K562 (cell line): ENCODE results near the gene KCNK3. TPM values are rescaled to one million over a fixed set of nuclear protein-coding genes. Genes with fewer than 3 reads are reported as not detected.
A peak's percentile ranks its signal among the peaks of the same experiment; 100 is the strongest.

ENCODE experiments used
- ATF3 ChIP-seq, 2 experiments: fragments of 450-650 bp in 1 of 2; sonication (generic) in 1 of 2; formaldehyde crosslinking in 1 of 2; IDR thresholded peaks in 1 of 2; conservative IDR thresholded peaks in 1 of 2; 2 replicates each; pipeline versions ENCODE4 v1.6.1 to v1.8.1; 2016 to 2023; ENCODE audit warnings: mild to moderate bottlenecking in 2 of 2, moderate library complexity in 2 of 2, inconsistent platforms in 1 of 2, missing genetic modification reagents in 1 of 2
- ATF6 ChIP-seq: sonication (generic); formaldehyde crosslinking; IDR thresholded peaks from 2 replicates; pipeline ENCODE4 v1.4.0; 2020; ENCODE audit warnings: mild to moderate bottlenecking, missing genetic modification reagents
- CGGBP1 ChIP-seq: fragments of 250-450 bp; sonication (Bioruptor Pico); IDR thresholded peaks from 2 replicates; pipeline ENCODE4 v1.9.0; 2021; ENCODE audit warnings: mild to moderate bottlenecking
- CREBBP ChIP-seq: IDR thresholded peaks from one replicate; pipeline ENCODE4 v1.6.1; 2012; ENCODE audit warnings: low read depth, mild to moderate bottlenecking, control low read depth, inconsistent platforms, low read length
- E4F1 ChIP-seq: fragments of 250-450 bp; sonication (Bioruptor Pico); IDR thresholded peaks from 2 replicates; pipeline ENCODE4 v1.5.0; 2021; ENCODE audit warnings: mild to moderate bottlenecking, borderline replicate concordance
- FIP1L1 ChIP-seq: fragments of 200-400 bp; formaldehyde crosslinking; IDR thresholded peaks from 2 replicates; pipeline ENCODE4 v1.6.1; 2018; ENCODE audit warnings: mild to moderate bottlenecking, low read depth, low read length; ENCODE audit not compliant: poor library complexity, severe bottlenecking
- GATAD2B ChIP-seq: fragments of 450-650 bp; IDR thresholded peaks from 2 replicates; pipeline ENCODE4 v1.6.1; 2017; ENCODE audit warnings: mild to moderate bottlenecking, borderline replicate concordance
- HBP1 ChIP-seq: fragments of 450-650 bp; formaldehyde crosslinking; IDR thresholded peaks from 2 replicates; pipeline ENCODE4 v1.4.0; 2022; ENCODE audit warnings: missing genetic modification characterization
- NFYB ChIP-seq: IDR thresholded peaks from 2 replicates; pipeline ENCODE4 v1.6.1; 2011; ENCODE audit warnings: mild to moderate bottlenecking, moderate library complexity; ENCODE audit not compliant: insufficient read length; ENCODE audit errors: extremely low read depth
- NKRF ChIP-seq: fragments of 450-650 bp; IDR thresholded peaks from 2 replicates; pipeline ENCODE4 v1.6.1; 2016; ENCODE audit warnings: borderline replicate concordance
- PCBP2 ChIP-seq: fragments of 200-400 bp; formaldehyde crosslinking; IDR thresholded peaks from 2 replicates; pipeline ENCODE4 v1.6.1; 2018; ENCODE audit warnings: low read length, low read depth, mild to moderate bottlenecking, moderate library complexity; ENCODE audit not compliant: poor library complexity, severe bottlenecking
- POLR2H ChIP-seq: IDR thresholded peaks from 2 replicates; pipeline ENCODE4 v1.6.1; 2016; ENCODE audit warnings: missing genetic modification characterization, low read depth, mild to moderate bottlenecking, control low read depth, missing compliant biosample characterization, moderate library complexity
- ZNF146 ChIP-seq: IDR thresholded peaks from one replicate; pipeline ENCODE4 v1.6.1; 2018; ENCODE audit warnings: missing compliant biosample characterization; ENCODE audit not compliant: unreplicated experiment
- ZNF354B ChIP-seq: fragments of 250-450 bp; sonication (Bioruptor Pico); IDR thresholded peaks from 2 replicates; pipeline ENCODE4 v1.4.0; 2020
- ZNF444 ChIP-seq: fragments of 250-450 bp; sonication (Bioruptor Pico); IDR thresholded peaks from 2 replicates; pipeline ENCODE4 v1.4.0; 2020; ENCODE audit warnings: mild to moderate bottlenecking, moderate library complexity
- polyA plus RNA-seq, 8 experiments: library from polyadenylated mRNA; depleted of rRNA in 4 of 8; stranded (reverse) in 5 of 8; unstranded in 3 of 8; fragments of >200 nt; fragmentation: Nextera tagmentation in 2 of 8; fragmentation: Illumina TruSeq in 1 of 8; extraction: Ambion mirVana in 2 of 8; extraction: Trizol in 1 of 8; gene quantifications; 2 replicates each; pipeline versions ENCODE4 v1.2.1 to v1.2.3, GENCODE V29; 2011 to 2014; ENCODE audit warnings: inconsistent platforms in 1 of 8, missing spikeins in 1 of 8
- total RNA-seq, 7 experiments: library from RNA; depleted of rRNA in 6 of 7; stranded (reverse); fragments of >200 nt in 6 of 7; fragmentation: Illumina TruSeq in 2 of 7; extraction: Trizol in 2 of 7; gene quantifications; 2 replicates each; pipeline versions ENCODE4 v1.2.1 to v1.2.3, GENCODE V29; 2011 to 2021; ENCODE audit warnings: low replicate concordance in 1 of 7

The KCNK3 gene
- total and polyA plus RNA-seq, 9 of the 15 experiments (the other 6 are each of a cell fraction or from before 2014, with no cell fraction given): 0.01 to 0.20 (median 0.07) TPM; not detected in 5

GRCh38 chr2:26660363-26660962, 32.1 kb upstream of the KCNK3 start (continued):
- TF ChIP-seq ZNF444 (no peak), NKRF (no peak), GATAD2B (no peak), POLR2H (tag) (no peak), CREBBP (no peak), HBP1 (CRISPR knock-in tag) (no peak), NFYB (no peak), ZNF146 (peak; percentile 27), CGGBP1 (CRISPR knock-in tag) (no peak), ZNF354B (CRISPR knock-in tag) (peak; percentile 83), ATF6 (CRISPR knock-in tag) (no peak), PCBP2 (no peak), FIP1L1 (no peak), ATF3 (IDR thresholded peaks at IDR 0.05) (no peak), ATF3 (CRISPR knock-in tag; conservative IDR thresholded peaks at IDR 0.05) (no peak), E4F1 (no peak)
